Osteocyte (in vitro differentiated cells): ENCODE results near the gene SENP2. TPM values are rescaled to one million over a fixed set of nuclear protein-coding genes. Genes with fewer than 3 reads are reported as not detected.

Experiments used
- DNase-seq: peaks from one replicate; pipeline ENCODE4 v3.0.0; 2021; ENCODE audit warnings: mixed read lengths; ENCODE audit not compliant: unreplicated experiment; ENCODE audit errors: extremely low spot score
- H3K27ac Mint-ChIP-seq: one replicate; pipeline ENCODE4 v1.8.0; 2021; ENCODE audit warnings: mild to moderate bottlenecking, mixed read lengths; ENCODE audit not compliant: unreplicated experiment
- H3K27me3 Mint-ChIP-seq: one replicate; pipeline ENCODE4 v1.8.0; 2021; ENCODE audit warnings: mixed read lengths; ENCODE audit not compliant: unreplicated experiment
- H3K36me3 Mint-ChIP-seq: one replicate; pipeline ENCODE4 v1.8.0; 2021; ENCODE audit warnings: mixed read lengths; ENCODE audit not compliant: unreplicated experiment
- H3K4me1 Mint-ChIP-seq: one replicate; pipeline ENCODE4 v1.8.0; 2021; ENCODE audit warnings: mixed read lengths; ENCODE audit not compliant: unreplicated experiment
- H3K4me3 Mint-ChIP-seq: one replicate; pipeline ENCODE4 v1.8.0; 2021; ENCODE audit warnings: mild to moderate bottlenecking, moderate library complexity, mixed read lengths; ENCODE audit not compliant: unreplicated experiment
- H3K9me3 Mint-ChIP-seq: one replicate; pipeline ENCODE4 v1.8.0; 2021; ENCODE audit warnings: mixed read lengths; ENCODE audit not compliant: unreplicated experiment
- total RNA-seq: library from RNA; stranded (reverse); gene quantifications from 2 replicates; pipeline ENCODE4 v1.2.1, GENCODE V29; 2021
- TF ChIP-seq, protein P1 (sequence below): fragments of 200-600 bp; sonication (generic); IDR thresholded peaks from 2 replicates; pipeline ENCODE4 v1.5.0; 2021; ENCODE audit warnings: antibody characterized with exemption, mild to moderate bottlenecking, moderate library complexity

The SENP2 gene
- total RNA-seq, 1 donor from 2014 or later = 42.7 TPM

- Mint-ChIP-seq H3K36me3 (peaks cover 45% of the 10 kb centered on the region), H3K9me3 (no peaks in the 10 kb centered on the region), H3K4me3 (no peak overlapping the region), H3K27ac (no peak overlapping the region), H3K27me3 (no peaks in the 10 kb centered on the region), H3K4me1 (no peaks in the 10 kb centered on the region)
- TF ChIP-seq, protein P1, sequence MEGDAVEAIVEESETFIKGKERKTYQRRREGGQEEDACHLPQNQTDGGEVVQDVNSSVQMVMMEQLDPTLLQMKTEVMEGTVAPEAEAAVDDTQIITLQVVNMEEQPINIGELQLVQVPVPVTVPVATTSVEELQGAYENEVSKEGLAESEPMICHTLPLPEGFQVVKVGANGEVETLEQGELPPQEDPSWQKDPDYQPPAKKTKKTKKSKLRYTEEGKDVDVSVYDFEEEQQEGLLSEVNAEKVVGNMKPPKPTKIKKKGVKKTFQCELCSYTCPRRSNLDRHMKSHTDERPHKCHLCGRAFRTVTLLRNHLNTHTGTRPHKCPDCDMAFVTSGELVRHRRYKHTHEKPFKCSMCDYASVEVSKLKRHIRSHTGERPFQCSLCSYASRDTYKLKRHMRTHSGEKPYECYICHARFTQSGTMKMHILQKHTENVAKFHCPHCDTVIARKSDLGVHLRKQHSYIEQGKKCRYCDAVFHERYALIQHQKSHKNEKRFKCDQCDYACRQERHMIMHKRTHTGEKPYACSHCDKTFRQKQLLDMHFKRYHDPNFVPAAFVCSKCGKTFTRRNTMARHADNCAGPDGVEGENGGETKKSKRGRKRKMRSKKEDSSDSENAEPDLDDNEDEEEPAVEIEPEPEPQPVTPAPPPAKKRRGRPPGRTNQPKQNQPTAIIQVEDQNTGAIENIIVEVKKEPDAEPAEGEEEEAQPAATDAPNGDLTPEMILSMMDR = no peak
- DNase-seq = no peak
Measured at GRCh38 chr3:185605566-185605965, 19.5 kb downstream of the SENP2 start.

DNA sequence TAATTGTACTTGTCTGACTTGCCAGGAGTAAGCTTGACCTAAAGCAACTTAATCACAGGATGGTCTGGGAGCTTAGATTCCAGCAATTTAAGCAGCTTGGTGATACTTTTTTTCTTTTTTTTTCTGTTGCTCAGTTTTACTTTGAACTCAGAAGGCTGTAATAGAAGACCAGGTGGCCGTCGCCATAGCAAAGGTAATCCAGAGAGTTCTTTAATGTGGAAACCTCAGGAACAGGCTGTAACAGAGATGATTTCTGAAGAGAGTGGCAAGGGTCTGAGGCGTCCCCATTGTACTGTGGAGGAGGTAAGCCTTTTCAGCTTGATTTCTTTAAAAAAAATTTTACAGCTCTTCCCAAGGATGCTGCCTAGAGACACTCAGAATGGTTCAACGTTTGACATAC, 20.1 kb downstream of the SENP2 start:
- Mint-ChIP-seq H3K9me3 (no peaks in the 10 kb centered on the region), H3K4me3 (no peak overlapping the region), H3K27me3 (no peaks in the 10 kb centered on the region), H3K36me3 (peaks cover 45% of the 10 kb centered on the region), H3K27ac (no peak overlapping the region), H3K4me1 (no peaks in the 10 kb centered on the region)
- DNase-seq = no peak
- TF ChIP-seq, protein P1 = no peak

DNA sequence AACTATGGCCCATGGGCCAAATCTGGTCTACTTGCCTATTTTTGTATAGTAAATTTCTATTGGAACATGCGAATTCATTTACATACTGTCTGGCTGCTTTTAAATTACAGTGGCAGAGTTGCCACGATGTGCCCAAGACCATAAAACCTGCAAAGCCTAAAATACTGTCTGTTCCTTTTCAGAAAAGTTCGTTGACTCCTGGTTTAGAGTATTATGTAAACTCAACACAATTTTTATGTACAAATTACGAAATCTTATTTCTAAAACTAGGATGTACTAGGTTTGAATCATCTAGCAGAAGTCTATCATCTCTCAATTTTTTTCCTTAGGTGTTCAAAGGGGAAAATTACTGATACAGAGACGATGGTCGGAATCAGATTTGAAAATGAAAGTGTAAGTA, 26.9 kb downstream of the SENP2 start:
- H3K4me1 Mint-ChIP-seq = no peaks in the 10 kb centered on the region
- no peaks in the 10 kb centered on the region for H3K27me3 Mint-ChIP-seq
- H3K36me3 Mint-ChIP-seq = peaks cover 37% of the 10 kb centered on the region
- H3K4me3 Mint-ChIP-seq = no peak overlapping the region
- no peak for DNase-seq
- TF ChIP-seq, protein P1 = no peak
- no peaks in the 10 kb centered on the region for H3K9me3 Mint-ChIP-seq
- no peak overlapping the region for H3K27ac Mint-ChIP-seq

GRCh38 chr3:185623939-185624665, 38.0 kb downstream of the SENP2 start:
- Mint-ChIP-seq H3K9me3 (no peaks in the 10 kb centered on the region), H3K4me3 (no peak overlapping the region), H3K36me3 (peaks cover 32% of the 10 kb centered on the region), H3K4me1 (no peaks in the 10 kb centered on the region), H3K27me3 (no peaks in the 10 kb centered on the region), H3K27ac (no peak overlapping the region)
- no peak for DNase-seq
- TF ChIP-seq, protein P1 = no peak

DNA sequence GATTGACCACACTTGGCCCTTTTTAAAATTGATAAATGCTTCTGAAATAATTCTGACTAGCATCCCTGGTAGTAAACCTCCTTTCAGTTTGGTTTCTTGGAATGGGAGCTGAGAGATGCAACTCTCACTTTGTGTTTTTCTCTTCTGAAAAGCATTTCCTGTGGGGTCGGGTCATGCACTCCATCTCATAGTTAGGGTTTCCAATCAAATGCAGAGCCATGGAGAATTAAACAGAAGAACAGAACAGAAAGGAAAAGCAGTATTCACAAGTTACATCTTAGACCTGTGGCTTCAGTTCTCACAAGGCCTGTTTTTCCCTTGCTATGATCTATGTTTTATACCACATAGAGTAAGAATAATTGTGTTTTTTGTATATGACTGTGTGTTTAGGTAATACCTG, 39.7 kb downstream of the SENP2 start:
- no peaks in the 10 kb centered on the region for H3K27me3 Mint-ChIP-seq
- peaks cover 14% of the 10 kb centered on the region for H3K4me1 Mint-ChIP-seq
- no peak for DNase-seq
- H3K4me3 Mint-ChIP-seq = no peak overlapping the region
- H3K27ac Mint-ChIP-seq = no peak overlapping the region
- H3K36me3 Mint-ChIP-seq = peaks cover 32% of the 10 kb centered on the region
- TF ChIP-seq, protein P1 = no peak
- no peaks in the 10 kb centered on the region for H3K9me3 Mint-ChIP-seq
